Measurements from ENCODE around the gene HAUS2. TPM values are rescaled to one million over a fixed set of nuclear protein-coding genes. Genes with fewer than 3 reads are reported as not detected.
"Not testable (repeated sequence)": the region's sequence is repeated elsewhere in the genome, so short reads cannot be mapped to it uniquely, and the experiment has no call there.

HAUS2 gene
- total RNA-seq, 1 donor from 2014 or later: 77.5 TPM

- no peak for TF ChIP-seq CTCF (conservative IDR thresholded peaks at IDR 0.05; ENCODE audit: low read depth, low read length)
- no peak for DNase-seq (ENCODE audit: low read depth)
- no peak overlapping the region for H3K4me3 ChIP-seq (ENCODE audit: low read depth, low read length)
Observed at GRCh38 chr15:42544853-42545629, 3.6 kb upstream of the HAUS2 start.

- peak overlapping the region; percentile 97 for H3K4me3 ChIP-seq (ENCODE audit: low read depth, low read length)
- TF ChIP-seq CTCF (conservative IDR thresholded peaks at IDR 0.05; ENCODE audit: low read depth, low read length): no peak
- DNase-seq (ENCODE audit: low read depth): no peak
Observed at GRCh38 chr15:42547918-42548248, 755 bp upstream of the HAUS2 start.

- no peak for DNase-seq (ENCODE audit: low read depth)
- H3K4me3 ChIP-seq (ENCODE audit: low read depth, low read length): peak overlapping the region; percentile 97
- no peak for TF ChIP-seq CTCF (conservative IDR thresholded peaks at IDR 0.05; ENCODE audit: low read depth, low read length)
Observed at GRCh38 chr15:42549032-42549491, 424 bp downstream of the HAUS2 start.

GRCh38 chr15:42549741-42550392, 1.2 kb downstream of the HAUS2 start:
- H3K4me3 ChIP-seq (ENCODE audit: low read depth, low read length): peak overlapping the region; percentile 97
- no peak for TF ChIP-seq CTCF (conservative IDR thresholded peaks at IDR 0.05; ENCODE audit: low read depth, low read length)
- DNase-seq (ENCODE audit: low read depth): no peak

GRCh38 chr15:42553554-42553953, 4.9 kb downstream of the HAUS2 start:
- H3K4me3 ChIP-seq (ENCODE audit: low read depth, low read length): no peak overlapping the region
- DNase-seq (ENCODE audit: low read depth): no peak
- TF ChIP-seq CTCF (conservative IDR thresholded peaks at IDR 0.05; ENCODE audit: low read depth, low read length): no peak

- H3K4me3 ChIP-seq (ENCODE audit: low read depth, low read length); DNase-seq (ENCODE audit: low read depth): not testable (repeated sequence)
Observed at GRCh38 chr15:42556550-42557207, 8.0 kb downstream of the HAUS2 start.

GRCh38 chr15:42558739-42559138, 10.1 kb downstream of the HAUS2 start:
- no peak for TF ChIP-seq CTCF (conservative IDR thresholded peaks at IDR 0.05; ENCODE audit: low read depth, low read length)
- no peak overlapping the region for H3K4me3 ChIP-seq (ENCODE audit: low read depth, low read length)
- DNase-seq (ENCODE audit: low read depth): no peak
